GM10248 (cell line): ENCODE measurements around the gene GPR18.

Experiments
- CTCF ChIA-PET: fragments of 300-600 bp; sonication (Branson Sonifier 250); formaldehyde crosslinking; extraction: SDS; loops from one replicate; lab custom pipeline; 2021; ENCODE audit warnings: antibody characterized with exemption; lab: Yijun Ruan, JAX
- POLR2A ChIA-PET: fragments of 350-650 bp; sonication (Branson Sonifier 250); formaldehyde crosslinking; extraction: SDS; loops from one replicate; lab custom pipeline; 2020; ENCODE audit warnings: antibody characterized with exemption; lab: Yijun Ruan, JAX
- DNase-seq: peaks from one replicate; pipeline ENCODE4 v3.0.0; 2012; ENCODE audit errors: extremely low spot score
- TF ChIP-seq, protein P1 (sequence below): IDR thresholded peaks from 2 replicates; pipeline ENCODE4 v1.5.1; 2012; ENCODE audit warnings: mild to moderate bottlenecking, low read depth; ENCODE audit errors: extremely low read depth, missing control alignments, control extremely low read depth

Gene GPR18, protein sequence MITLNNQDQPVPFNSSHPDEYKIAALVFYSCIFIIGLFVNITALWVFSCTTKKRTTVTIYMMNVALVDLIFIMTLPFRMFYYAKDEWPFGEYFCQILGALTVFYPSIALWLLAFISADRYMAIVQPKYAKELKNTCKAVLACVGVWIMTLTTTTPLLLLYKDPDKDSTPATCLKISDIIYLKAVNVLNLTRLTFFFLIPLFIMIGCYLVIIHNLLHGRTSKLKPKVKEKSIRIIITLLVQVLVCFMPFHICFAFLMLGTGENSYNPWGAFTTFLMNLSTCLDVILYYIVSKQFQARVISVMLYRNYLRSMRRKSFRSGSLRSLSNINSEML

DNA sequence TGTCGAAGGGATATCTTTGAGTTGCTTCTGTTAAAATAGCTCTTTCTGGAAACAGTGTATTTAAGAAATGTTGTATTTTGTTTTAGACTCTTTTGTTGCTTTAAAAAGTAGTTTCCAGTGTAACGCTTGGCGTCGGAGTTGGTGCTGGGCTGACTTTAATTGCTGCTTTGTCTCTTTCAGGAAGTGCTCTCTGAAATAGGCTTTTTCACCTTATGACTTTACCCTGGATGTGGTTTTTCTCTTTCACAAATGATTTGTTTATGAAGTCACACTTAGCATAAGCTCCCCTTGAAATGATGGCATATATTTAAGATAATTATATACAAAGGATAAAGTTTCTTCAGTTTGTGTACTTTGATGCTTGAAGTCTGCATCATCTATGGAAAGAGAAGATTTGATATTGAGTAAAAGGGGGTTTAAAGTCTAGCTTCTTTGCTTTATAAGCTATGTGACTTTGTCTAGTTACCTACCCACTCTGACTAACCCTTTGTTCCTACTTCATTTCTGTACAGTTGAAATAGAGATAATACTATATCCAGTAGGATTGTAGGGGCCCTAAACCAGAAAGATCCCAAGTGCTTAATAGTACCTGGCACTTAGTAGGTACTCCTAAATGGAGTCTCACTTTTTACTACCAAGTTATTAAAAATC lies at the start of gene GPR18:
GPR18 (minus strand) TSS at position 170 of the 651 bp plus-strand sequence. CDS start 2,507 bp downstream, outside the sequence.
- ChIA-PET CTCF (interaction anchor here (0.8 to 4.4 kb wide), 10 partner anchors 8 to 179 kb away, joined by 3 to 24 read pairs (median 4); no protein-coding TSS in a partner anchor), POLR2A (no interaction called here)
- TF ChIP-seq, protein P1, sequence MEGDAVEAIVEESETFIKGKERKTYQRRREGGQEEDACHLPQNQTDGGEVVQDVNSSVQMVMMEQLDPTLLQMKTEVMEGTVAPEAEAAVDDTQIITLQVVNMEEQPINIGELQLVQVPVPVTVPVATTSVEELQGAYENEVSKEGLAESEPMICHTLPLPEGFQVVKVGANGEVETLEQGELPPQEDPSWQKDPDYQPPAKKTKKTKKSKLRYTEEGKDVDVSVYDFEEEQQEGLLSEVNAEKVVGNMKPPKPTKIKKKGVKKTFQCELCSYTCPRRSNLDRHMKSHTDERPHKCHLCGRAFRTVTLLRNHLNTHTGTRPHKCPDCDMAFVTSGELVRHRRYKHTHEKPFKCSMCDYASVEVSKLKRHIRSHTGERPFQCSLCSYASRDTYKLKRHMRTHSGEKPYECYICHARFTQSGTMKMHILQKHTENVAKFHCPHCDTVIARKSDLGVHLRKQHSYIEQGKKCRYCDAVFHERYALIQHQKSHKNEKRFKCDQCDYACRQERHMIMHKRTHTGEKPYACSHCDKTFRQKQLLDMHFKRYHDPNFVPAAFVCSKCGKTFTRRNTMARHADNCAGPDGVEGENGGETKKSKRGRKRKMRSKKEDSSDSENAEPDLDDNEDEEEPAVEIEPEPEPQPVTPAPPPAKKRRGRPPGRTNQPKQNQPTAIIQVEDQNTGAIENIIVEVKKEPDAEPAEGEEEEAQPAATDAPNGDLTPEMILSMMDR, result no peak
- DNase-seq, result peak; percentile 56

DNA sequence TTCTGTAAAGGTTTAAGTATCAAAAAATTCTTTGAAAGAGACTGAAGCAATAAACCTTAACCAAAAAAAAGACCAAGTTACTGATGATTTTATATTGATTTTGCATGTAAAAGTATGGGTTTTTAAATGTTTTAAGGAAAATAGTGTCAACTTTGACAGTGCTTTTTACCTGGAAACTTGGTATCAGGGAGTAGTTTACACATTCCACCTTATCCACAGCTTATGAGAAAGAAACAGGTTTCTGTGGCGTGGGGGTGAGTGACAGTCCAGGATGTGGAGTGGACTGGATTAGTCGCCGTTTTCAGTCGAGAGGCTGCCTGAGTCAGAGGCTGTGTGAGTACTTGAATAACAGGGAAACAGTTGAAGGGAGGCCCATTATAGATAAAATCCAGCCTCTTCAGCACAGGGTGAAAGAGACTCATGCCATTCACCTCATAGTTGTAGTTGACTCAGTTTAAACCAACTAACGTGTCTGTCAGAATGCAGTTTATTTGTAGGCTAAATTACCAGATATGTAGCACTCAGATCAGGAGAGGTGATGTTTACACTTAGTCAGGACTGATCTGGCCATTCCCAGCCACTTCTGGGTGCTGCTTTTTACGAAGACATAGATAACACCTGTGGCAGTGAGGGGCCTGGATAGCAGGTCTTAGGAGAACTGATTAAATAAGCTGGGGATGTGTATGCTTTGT lies 49.6 kb upstream of the GPR18 start:
- TF ChIP-seq, protein P1, result no peak
- no peak for DNase-seq
- ChIA-PET POLR2A (no interaction called here), CTCF (interaction anchor here (0.9 to 5.0 kb wide), 8 partner anchors 9 to 129 kb away, joined by 3 to 21 read pairs (median 6); no protein-coding TSS in a partner anchor)

DNA sequence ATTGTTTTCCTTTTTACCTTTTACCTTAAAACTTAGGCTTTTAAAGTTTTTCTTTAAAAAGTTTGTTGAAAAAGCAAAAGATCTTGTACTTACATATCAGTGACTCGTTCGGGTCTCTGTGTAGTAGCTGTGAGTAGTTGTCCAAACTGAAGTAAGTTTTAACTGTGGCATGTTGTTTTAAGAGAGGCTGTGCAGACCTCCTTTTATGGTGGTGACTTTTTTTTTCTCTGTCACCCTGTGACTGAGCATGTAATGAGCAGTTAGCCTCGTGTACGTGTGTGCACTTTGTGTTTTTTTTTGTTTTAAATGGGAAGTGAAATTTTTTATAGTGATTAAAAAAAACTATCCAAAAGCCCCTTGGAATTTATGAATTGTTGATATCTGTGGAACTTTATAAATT lies 49.1 kb upstream of the GPR18 start, which contains the start of gene GPR183:
GPR183 (minus strand) TSS at position 153 of the 400 bp plus-strand sequence. CDS start 11,254 bp downstream, outside the sequence.
- DNase-seq, result peak; percentile 73
- ChIA-PET POLR2A (no interaction called here), CTCF (interaction anchor here (1.4 to 5.0 kb wide), 6 partner anchors 15 to 130 kb away, joined by 4 to 21 read pairs (median 9); no protein-coding TSS in a partner anchor)
- TF ChIP-seq, protein P1, result no peak

DNA sequence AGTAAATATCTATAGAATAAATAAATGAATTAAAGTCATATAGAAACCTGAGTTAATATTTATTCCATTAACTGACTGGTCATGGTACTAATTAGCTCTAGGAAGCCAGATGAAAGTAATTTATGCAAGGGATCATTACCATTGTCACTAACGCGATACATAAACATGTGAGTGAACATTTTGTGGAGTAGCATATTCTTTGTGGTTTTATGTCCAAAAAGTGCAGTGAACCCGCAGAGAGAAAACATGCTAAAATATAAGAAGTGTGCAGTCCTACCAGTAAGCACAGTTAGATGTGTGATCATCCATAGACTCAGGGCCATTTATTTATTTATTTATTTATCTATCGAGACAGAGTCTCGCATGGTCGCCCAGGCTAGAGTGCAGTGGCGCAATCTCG lies 47.4 kb upstream of the GPR18 start:
- no peak for DNase-seq
- CTCF ChIA-PET, result interaction anchor here (0.7 to 5.0 kb wide), 10 partner anchors 17 to 129 kb away, joined by 3 to 21 read pairs (median 6); no protein-coding TSS in a partner anchor
- POLR2A ChIA-PET, result no interaction called here
- TF ChIP-seq, protein P1, result no peak

DNA sequence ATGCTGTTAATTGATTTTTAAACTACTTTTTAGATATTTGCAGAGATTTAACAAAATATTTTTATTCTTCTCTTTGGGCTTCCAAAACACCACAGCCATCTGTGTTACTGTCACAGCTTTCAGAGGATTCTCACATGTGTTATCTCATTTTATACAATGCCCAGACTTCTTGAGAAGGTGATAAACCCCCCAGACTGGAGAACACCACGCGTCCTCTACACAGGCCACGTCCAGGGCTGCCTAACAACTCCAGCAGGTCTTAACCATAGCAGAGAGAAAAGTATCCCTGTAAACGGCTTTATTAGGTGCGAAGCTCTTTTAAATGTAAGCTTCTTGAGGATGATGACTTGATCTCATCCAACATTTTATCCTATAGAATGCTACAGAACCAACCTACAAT lies 47.0 kb upstream of the GPR18 start:
- TF ChIP-seq, protein P1, result no peak
- DNase-seq, result no peak
- ChIA-PET CTCF (interaction anchor here (1.0 to 5.0 kb wide), 8 partner anchors 16 to 130 kb away, joined by 3 to 21 read pairs (median 8); no protein-coding TSS in a partner anchor), POLR2A (no interaction called here)
